Right renal pelvis (tissue), 4 donors: Measurements from ENCODE around the gene CCBE1. TPM values are rescaled to one million over a fixed set of nuclear protein-coding genes. Genes with fewer than 3 reads are reported as not detected.

ENCODE experiments used
- polyA plus RNA-seq, 4 donors: library from polyadenylated mRNA; unstranded; fragments of 120-200 nt; gene quantifications; one replicate each; pipeline ENCODE4 v1.2.1, GENCODE V29; 2013; ENCODE audit not compliant: insufficient read length in 4 of 4

The CCBE1 gene
- polyA plus RNA-seq, 4 donors: 29.6 to 41.4 (median 38.6) TPM

Other genes with a start within 250 kb of the CCBE1 start
- 1 to 10 TPM; 3.4 to 4.4 (median 4.1) TPM for gene PMAIP1, start 202.6 kb upstream of the CCBE1 start, polyA plus RNA-seq